Measurements from ENCODE around the gene SERPINH1.

DNA sequence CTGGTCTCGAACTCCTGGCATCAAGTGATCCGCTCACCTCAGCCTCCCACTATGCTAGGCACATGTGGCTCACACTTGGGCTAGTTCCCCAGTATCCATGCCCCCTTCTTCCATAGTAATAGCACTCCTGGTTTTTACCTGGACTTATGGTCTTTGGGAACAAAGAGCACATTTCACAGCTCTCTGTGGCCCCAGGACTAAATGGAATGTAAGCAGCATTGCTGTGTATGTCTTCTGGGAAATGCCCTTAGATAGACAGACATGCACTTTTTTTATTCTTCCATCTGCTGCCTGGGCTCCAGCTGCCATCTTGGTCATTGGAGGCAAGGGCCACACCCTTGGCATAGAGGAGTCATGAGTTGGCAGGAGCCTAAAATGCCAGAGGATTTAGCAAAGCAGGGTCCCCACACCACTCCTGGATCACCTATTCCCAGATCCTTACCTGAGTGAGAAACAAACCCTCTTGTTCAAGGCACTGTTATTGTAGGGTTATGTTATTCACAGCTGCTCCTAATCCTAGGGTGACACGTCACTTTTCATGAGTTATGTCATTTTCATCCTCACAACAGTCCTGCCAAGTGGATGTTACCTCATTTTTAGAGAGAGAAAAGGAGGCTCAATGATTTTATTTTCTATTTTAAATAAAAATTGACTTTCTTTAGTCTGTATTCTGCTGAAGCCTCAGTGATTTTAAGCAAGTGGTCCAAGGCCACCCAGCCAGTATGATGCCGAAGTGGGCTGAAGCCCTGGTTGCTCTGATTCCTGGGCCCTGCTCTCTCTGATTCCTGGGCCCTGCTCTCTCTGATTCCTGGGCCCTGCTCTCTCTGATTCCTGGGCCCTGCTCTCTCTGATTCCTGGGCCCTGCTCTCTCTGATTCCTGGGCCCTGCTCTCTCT is 20.6 kb upstream of the SERPINH1 start:
- TF ChIP-seq CTCF (IDR thresholded peaks at IDR 0.05) (no peak), POLR2A (IDR thresholded peaks at IDR 0.05) (no peak)
